Stimulated activated CD4-positive, alpha-beta T cell treated with anti-CD3 and anti-CD28 coated beads, Interleukin-4, amount 100 ng/mL, for 1 hour (primary cell): ENCODE results near the gene CACNA1D.
"Not testable (repeated sequence)": the region's sequence is repeated elsewhere in the genome, so short reads cannot be mapped to it uniquely, and the experiment has no call there.

Source experiments
- DNase-seq: peaks from one replicate; pipeline ENCODE4 v3.0.0-alpha.2; 2020

The CACNA1D gene

GRCh38 chr3:53493963-53494791 lies at the start of gene CACNA1D:
CACNA1D (plus strand) TSS chr3:53494611; CDS start chr3:53495167, 556 bp downstream.
- peak; percentile 16 for DNase-seq

GRCh38 chr3:53457068-53457467 lies 37.3 kb upstream of the CACNA1D start:
- no peak for DNase-seq

- no peak for DNase-seq
Observed at GRCh38 chr3:53460326-53460725, 34.1 kb upstream of the CACNA1D start.

- no peak for DNase-seq
Observed at GRCh38 chr3:53464424-53464823, 30.0 kb upstream of the CACNA1D start.

- not testable (repeated sequence) for DNase-seq
Observed at GRCh38 chr3:53469758-53470157, 24.7 kb upstream of the CACNA1D start.

GRCh38 chr3:53473422-53473821 lies 21.0 kb upstream of the CACNA1D start:
- DNase-seq = no peak

GRCh38 chr3:53476372-53476771 lies 18.0 kb upstream of the CACNA1D start:
- DNase-seq = not testable (repeated sequence)

- DNase-seq = not testable (repeated sequence)
Observed at GRCh38 chr3:53477689-53478088, 16.7 kb upstream of the CACNA1D start.

- no peak for DNase-seq
Observed at GRCh38 chr3:53478166-53478830, 16.1 kb upstream of the CACNA1D start.

- no peak for DNase-seq
Observed at GRCh38 chr3:53478921-53479664, 15.3 kb upstream of the CACNA1D start.

GRCh38 chr3:53482227-53482626 lies 12.2 kb upstream of the CACNA1D start:
- no peak for DNase-seq

GRCh38 chr3:53483821-53484220 lies 10.6 kb upstream of the CACNA1D start:
- DNase-seq = no peak

- no peak for DNase-seq
Observed at GRCh38 chr3:53484984-53485383, 9.4 kb upstream of the CACNA1D start.

- no peak for DNase-seq
Observed at GRCh38 chr3:53485675-53486403, 8.6 kb upstream of the CACNA1D start.

GRCh38 chr3:53486961-53487654 lies 7.3 kb upstream of the CACNA1D start:
- DNase-seq = no peak

- no peak for DNase-seq
Observed at GRCh38 chr3:53489386-53489785, 5.0 kb upstream of the CACNA1D start.

GRCh38 chr3:53489787-53490458 lies 4.5 kb upstream of the CACNA1D start:
- no peak for DNase-seq

GRCh38 chr3:53490459-53490968 lies 3.9 kb upstream of the CACNA1D start:
- DNase-seq = no peak

- DNase-seq = no peak
Observed at GRCh38 chr3:53491276-53491675, 3.1 kb upstream of the CACNA1D start.

GRCh38 chr3:53493595-53493962 lies 832 bp upstream of the CACNA1D start:
- DNase-seq = no peak

- no peak for DNase-seq
Observed at GRCh38 chr3:53495146-53495519, 722 bp downstream of the CACNA1D start.
